Spinal cord (tissue), 10 donors: ENCODE results near the gene CALD1. TPM values are rescaled to one million over a fixed set of nuclear protein-coding genes. Genes with fewer than 3 reads are reported as not detected.

Experiments
- DNase-seq, 6 donors: peaks; one replicate each; pipeline versions ENCODE4 v3.0.0 to v3.0.0-alpha.2; 2013 to 2015; ENCODE audit warnings: low spot score in 6 of 6, low read depth in 4 of 6
- H3K27ac ChIP-seq: one replicate; pipeline ENCODE4 v1.5.1; 2013; ENCODE audit warnings: low read depth, low read length, control low read depth
- H3K27me3 ChIP-seq: one replicate; pipeline ENCODE4 v1.6.1; 2013; ENCODE audit warnings: low read length; ENCODE audit not compliant: control insufficient read depth, insufficient read depth
- H3K36me3 ChIP-seq: one replicate; pipeline ENCODE4 v1.6.1; 2013; ENCODE audit warnings: low read length; ENCODE audit not compliant: control insufficient read depth, insufficient read depth
- H3K4me1 ChIP-seq: one replicate; pipeline ENCODE4 v1.6.1; 2013; ENCODE audit warnings: low read length; ENCODE audit not compliant: control insufficient read depth, insufficient read depth
- H3K4me3 ChIP-seq: one replicate; pipeline ENCODE4 v1.5.1; 2013; ENCODE audit warnings: low read depth, low read length, control low read depth
- H3K9me3 ChIP-seq: one replicate; pipeline ENCODE4 v1.6.1; 2013; ENCODE audit warnings: low read length; ENCODE audit not compliant: control insufficient read depth, insufficient read depth
- WGBS: methylation state at CpG from one replicate; pipeline ENCODE4 v1.1.5; 2013; ENCODE audit warnings: missing lambda C conversion rate; ENCODE audit not compliant: insufficient coverage; 5-methylcytosine and 5-hydroxymethylcytosine counted together
- polyA plus RNA-seq, 2 donors: library from polyadenylated mRNA; unstranded; fragments of 120-200 nt; gene quantifications; one replicate each; pipeline ENCODE4 v1.2.1, GENCODE V29; 2013; ENCODE audit not compliant: insufficient read length in 2 of 2
- total RNA-seq, 2 donors: library from RNA; depleted of rRNA in 1 of 2; stranded (reverse); fragments of 120-200 nt in 1 of 2; fragments of >200 nt in 1 of 2; gene quantifications; one replicate each; pipeline versions ENCODE4 v1.2.3 to v1.2.4, GENCODE V29; 2013 to 2014
- donor health status: healthy.

Gene CALD1
- total and polyA plus RNA-seq, 4 donors: 77.4 to 162 (median 111) TPM

DNA sequence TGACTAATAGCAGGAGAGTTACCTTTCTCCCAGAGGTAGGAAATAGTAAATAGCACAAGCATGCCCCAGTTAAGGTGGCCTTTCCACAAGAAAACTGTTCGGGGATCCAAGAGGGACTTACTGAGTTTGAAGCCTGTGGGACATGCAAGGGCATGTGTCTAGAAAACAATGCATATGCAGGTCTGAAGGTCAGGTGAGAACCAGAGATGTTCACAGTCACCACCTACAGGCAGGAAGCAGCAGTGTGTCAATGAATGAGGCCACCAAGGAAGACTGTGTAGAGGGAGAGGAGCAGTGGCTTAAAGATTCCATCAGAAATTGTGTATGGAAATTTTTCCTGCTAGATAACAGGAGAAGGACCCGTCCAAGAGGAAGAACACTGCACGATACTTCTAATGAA lies 66.0 kb downstream of the CALD1 start:
- DNase-seq: no peak
- WGBS: 92% methylated on average over 2 of the region's 3 CpGs

DNA sequence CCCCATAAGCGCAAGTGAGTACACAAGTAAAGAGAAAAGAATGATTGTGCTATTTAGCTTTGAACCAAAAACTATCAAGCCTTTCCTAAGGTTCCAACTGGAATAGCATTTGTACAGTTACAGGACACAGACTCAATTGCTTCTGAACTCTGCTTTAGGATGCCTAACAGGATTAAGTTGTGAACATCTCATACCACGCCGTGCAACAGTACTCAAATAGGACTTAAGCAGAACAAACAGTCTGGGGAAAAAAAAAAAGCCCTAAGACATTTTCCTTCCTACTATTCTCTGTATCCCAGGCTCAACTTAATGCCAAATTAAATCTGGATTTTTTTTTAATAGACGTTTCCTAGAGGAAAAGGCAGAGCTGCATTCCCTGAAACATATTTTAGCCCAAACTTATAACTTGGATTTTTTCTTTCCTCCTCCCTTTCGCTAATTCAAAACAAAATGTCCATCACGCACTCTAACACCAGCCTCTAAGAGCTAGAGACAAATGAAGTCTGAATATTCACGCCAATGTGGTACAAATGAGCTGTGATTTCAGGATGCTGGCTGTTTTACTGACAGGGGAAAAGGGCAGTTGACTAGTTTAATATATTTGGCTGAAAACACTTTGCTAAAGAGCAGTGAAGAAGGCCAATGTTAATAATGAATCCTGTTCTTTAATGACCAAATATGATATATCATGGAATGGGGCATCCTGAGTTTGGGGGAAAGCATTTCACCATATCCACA lies 68.6 kb downstream of the CALD1 start:
- Histone ChIP-seq H3K27me3 (no peaks in the 10 kb centered on the region), H3K27ac (no peak overlapping the region), H3K4me1 (no peaks in the 10 kb centered on the region), H3K4me3 (no peak overlapping the region), H3K9me3 (no peaks in the 10 kb centered on the region), H3K36me3 (no peaks in the 10 kb centered on the region)
- no peak for DNase-seq
- WGBS: no CpG with 5 or more reads among the region's 7 CpGs

More for the DNA sequence above, 66.0 kb downstream of the CALD1 start:
- no peak overlapping the region for H3K27ac ChIP-seq
- H3K27me3 ChIP-seq: no peaks in the 10 kb centered on the region
- no peaks in the 10 kb centered on the region for H3K36me3 ChIP-seq
- H3K4me3 ChIP-seq: no peak overlapping the region
- no peaks in the 10 kb centered on the region for H3K9me3 ChIP-seq
- no peaks in the 10 kb centered on the region for H3K4me1 ChIP-seq

DNA sequence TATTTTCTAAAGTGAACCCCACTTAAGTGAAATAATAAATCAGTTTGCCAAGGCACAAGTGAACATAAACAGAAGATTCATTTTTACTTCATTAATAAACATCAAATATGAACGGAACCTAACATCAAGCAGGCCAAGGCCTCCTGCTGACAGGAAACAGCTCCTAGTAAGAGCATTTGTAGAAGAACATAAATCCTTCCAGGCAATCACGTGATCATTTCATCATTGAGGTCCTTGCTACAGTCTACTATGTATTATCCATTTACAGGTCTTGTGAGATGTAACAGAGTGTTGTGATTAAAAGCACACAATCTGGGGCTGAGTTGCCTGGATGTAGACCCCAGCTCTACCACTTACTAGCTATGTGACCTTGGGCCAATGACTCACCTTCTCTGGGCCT lies 70.6 kb downstream of the CALD1 start:
- H3K27ac ChIP-seq: no peak overlapping the region

DNA sequence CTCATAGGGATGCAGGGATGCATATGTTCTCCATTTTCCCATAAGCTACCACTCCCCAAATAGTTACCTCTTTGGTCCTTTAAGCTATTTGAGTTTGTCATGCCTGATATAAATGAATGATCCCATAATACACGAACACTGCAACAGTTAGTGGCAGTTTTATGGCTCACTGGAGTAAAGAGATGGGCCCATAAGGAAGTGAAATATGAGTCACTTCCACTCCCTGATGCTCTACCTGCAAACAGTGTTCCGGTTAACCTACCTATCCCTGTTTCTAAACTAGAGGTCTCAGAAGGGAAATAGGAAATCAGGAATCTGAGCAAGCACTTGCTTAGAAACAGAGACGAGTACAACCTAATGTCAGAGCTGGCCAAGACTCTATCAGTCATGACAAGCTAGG lies 71.7 kb downstream of the CALD1 start:
- no peaks in the 10 kb centered on the region for H3K36me3 ChIP-seq

More for the DNA sequence above, 70.6 kb downstream of the CALD1 start:
- peak in 1 of 6 donors; percentile 11 for DNase-seq
- Histone ChIP-seq H3K4me1 (no peaks in the 10 kb centered on the region), H3K9me3 (no peaks in the 10 kb centered on the region), H3K4me3 (no peak overlapping the region), H3K36me3 (no peaks in the 10 kb centered on the region), H3K27me3 (no peaks in the 10 kb centered on the region)
- WGBS: no CpG with 5 or more reads among the region's 2 CpGs

DNA sequence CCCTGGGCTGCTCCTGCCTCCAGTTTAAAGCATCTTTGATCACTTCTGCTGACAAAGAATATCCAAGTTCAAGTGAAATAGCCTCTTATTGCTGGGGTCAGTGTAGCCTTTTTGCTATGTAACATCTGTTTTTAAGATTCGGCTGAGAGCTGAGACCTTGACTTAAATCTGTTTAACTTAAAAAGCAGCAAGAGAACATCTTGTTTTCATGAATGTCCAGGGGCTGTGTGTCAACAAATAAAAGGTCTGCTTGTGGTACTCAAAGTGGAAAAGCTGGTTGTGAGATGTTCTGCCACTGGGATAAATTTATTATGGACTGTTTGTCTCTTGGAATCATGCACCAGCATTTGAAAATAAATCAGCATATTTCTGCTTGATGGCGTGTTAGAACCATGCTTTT lies 73.2 kb downstream of the CALD1 start:
- DNase-seq: no peak
- no peak overlapping the region for H3K4me3 ChIP-seq
- H3K4me1 ChIP-seq: no peaks in the 10 kb centered on the region
- no peaks in the 10 kb centered on the region for H3K27me3 ChIP-seq
- H3K9me3 ChIP-seq: no peaks in the 10 kb centered on the region
- WGBS: 67% methylated on average over 1 of the region's 2 CpGs
- no peaks in the 10 kb centered on the region for H3K36me3 ChIP-seq
- H3K27ac ChIP-seq: no peak overlapping the region

More for the DNA sequence above, 71.7 kb downstream of the CALD1 start:
- H3K4me3 ChIP-seq: no peak overlapping the region
- no peaks in the 10 kb centered on the region for H3K27me3 ChIP-seq
- no peaks in the 10 kb centered on the region for H3K4me1 ChIP-seq
- no peak overlapping the region for H3K27ac ChIP-seq
- no peaks in the 10 kb centered on the region for H3K9me3 ChIP-seq
- DNase-seq: no peak
- 90% methylated on average over 2 of the region's 3 CpGs for WGBS

DNA sequence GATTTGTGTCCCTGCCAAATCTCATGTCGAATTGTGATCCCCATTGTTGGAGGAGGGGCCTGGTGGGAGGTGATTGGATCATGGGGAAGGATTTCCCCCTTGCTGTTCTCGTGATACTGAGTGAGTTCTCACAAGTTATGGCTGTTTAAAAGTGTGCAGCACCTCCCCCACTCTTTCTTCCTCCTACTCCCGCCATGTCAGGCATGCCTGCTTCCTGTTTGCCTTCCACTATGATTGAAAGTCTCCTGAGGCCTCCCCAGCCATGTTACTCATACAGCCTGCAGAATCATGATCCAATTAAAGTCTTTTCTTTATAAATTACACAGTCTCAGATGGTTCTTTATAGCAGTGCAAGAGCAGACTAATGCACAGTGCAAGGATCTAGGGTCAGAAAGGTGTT lies 75.4 kb downstream of the CALD1 start:
- Histone ChIP-seq H3K27me3 (no peaks in the 10 kb centered on the region), H3K36me3 (no peaks in the 10 kb centered on the region), H3K4me1 (no peaks in the 10 kb centered on the region), H3K4me3 (no peak overlapping the region), H3K27ac (peak overlapping the region; percentile 3), H3K9me3 (no peaks in the 10 kb centered on the region)
- WGBS: 59% methylated on average over 2 of the region's 3 CpGs
- no peak for DNase-seq

DNA sequence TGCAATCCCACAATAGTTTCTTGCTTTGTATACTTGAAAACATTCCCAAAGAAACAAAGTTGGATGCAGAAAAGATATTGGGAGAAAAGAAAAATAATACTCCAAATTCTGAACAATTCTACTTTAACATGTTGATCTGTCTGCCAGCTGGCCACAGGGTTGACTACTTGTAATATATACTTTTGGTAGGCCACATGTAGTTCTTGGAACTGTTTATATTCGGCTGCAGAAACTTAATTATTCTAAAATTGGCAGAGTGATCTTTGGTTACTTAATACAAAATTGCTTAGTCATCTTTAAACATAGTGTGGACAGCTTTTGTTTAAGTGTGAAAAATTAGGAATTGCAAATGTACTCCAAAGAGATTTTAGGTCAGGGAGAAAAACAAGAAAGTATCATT lies 76.0 kb downstream of the CALD1 start:
- WGBS: no CpG with 5 or more reads among the region's 1 CpG
- H3K27me3 ChIP-seq: no peaks in the 10 kb centered on the region
- no peaks in the 10 kb centered on the region for H3K9me3 ChIP-seq
- peak overlapping the region; percentile 3 for H3K27ac ChIP-seq
- no peak overlapping the region for H3K4me3 ChIP-seq
- no peaks in the 10 kb centered on the region for H3K4me1 ChIP-seq
- peak in 1 of 6 donors; percentile 14 for DNase-seq
- H3K36me3 ChIP-seq: no peaks in the 10 kb centered on the region

DNA sequence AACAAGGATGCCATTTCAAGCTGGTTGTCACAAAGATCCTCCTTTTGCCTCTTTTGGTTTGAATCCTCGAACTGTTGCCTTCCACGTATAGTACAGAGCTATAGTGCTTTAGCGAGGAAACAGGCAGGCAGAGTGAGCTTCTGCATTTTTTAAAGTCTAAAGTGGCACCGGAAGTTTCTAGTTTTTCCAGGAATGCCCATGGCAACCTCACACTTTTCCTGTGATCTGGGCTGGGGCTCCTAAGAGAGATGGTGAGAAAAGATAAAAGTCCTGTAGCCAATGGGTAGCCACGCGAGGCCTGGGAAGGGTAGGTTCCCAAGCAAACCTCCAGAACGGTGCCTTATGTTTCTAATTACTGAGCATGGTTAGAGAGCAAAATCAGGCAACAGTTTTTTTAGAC lies 76.7 kb downstream of the CALD1 start:
- DNase-seq: peak in 2 of 6 donors; percentile 20 to 25
- 44% methylated on average over 6 of the region's 7 CpGs for WGBS
- Histone ChIP-seq H3K4me3 (no peak overlapping the region), H3K9me3 (no peaks in the 10 kb centered on the region), H3K4me1 (no peaks in the 10 kb centered on the region), H3K27me3 (no peaks in the 10 kb centered on the region), H3K27ac (no peak overlapping the region), H3K36me3 (no peaks in the 10 kb centered on the region)

DNA sequence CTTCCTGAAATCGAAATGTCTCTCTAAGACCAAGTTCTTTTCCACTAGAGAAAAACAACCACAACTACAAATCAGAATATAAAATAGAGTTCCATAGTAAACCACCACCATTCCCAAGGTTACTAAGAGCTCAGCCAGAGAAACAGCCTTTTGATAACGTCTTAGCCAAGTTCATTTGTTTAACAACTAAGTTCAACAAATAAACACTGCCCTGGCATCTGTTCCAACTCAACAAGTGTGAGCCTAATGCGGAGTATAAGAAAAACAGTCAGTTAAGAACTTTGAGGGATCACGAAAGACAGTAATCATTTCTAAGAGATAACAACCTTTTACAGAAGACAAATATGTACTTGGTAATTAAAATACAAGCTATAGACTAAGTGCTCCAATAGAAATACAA lies 77.3 kb downstream of the CALD1 start:
- peak in 2 of 6 donors; percentile 51 to 59 for DNase-seq
- WGBS: 40% methylated on average over 1 of the region's 4 CpGs
- no peaks in the 10 kb centered on the region for H3K36me3 ChIP-seq
- no peaks in the 10 kb centered on the region for H3K27me3 ChIP-seq
- H3K4me1 ChIP-seq: no peaks in the 10 kb centered on the region
- H3K4me3 ChIP-seq: no peak overlapping the region
- peak overlapping the region; percentile 16 for H3K27ac ChIP-seq
- no peaks in the 10 kb centered on the region for H3K9me3 ChIP-seq

DNA sequence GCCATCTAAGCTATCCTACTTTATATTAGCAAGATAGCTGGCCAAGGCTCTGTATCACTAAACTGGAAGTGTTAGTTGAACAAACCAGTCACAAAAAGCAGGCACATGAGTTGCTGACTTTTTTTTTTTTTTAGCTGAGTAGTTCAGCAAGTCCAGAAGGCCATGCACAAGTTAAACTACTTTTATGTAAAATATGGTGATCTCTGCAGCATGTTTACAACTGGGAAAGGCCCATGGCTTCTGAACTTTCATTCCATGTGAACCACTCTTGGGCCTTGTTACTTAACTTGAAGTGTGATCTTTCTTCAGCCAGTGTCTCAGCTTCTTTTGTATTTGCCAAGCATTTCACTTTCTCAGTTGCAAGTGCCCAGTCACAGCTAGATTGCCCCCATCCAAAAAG lies 78.5 kb downstream of the CALD1 start:
- H3K36me3 ChIP-seq: no peaks in the 10 kb centered on the region
- H3K9me3 ChIP-seq: no peaks in the 10 kb centered on the region
- H3K27ac ChIP-seq: no peak overlapping the region
- no peaks in the 10 kb centered on the region for H3K4me1 ChIP-seq
- no peaks in the 10 kb centered on the region for H3K27me3 ChIP-seq
- DNase-seq: no peak
- H3K4me3 ChIP-seq: no peak overlapping the region
